Neural progenitor cell (in vitro differentiated cells): Measurements from ENCODE around the gene HERC2. TPM values are rescaled to one million over a fixed set of nuclear protein-coding genes. Genes with fewer than 3 reads are reported as not detected.

Experiments
- DNase-seq: peaks from one replicate; pipeline ENCODE4 v3.0.0-alpha.2; 2016; ENCODE audit warnings: low spot score
- H2AFZ ChIP-seq: fragments of 200-600 bp; sonication (generic); replicated peaks from 2 replicates; pipeline ENCODE4 v1.6.1; 2016; ENCODE audit warnings: antibody characterized with exemption
- H3F3A ChIP-seq: fragments of 200-600 bp; sonication (generic); 2 replicates; pipeline ENCODE4 v1.6.1; 2016; ENCODE audit warnings: antibody characterized with exemption, low read depth
- H3K27ac ChIP-seq: fragments of 200-600 bp; sonication (generic); 2 replicates; pipeline ENCODE4 v1.5.1; 2016; ENCODE audit warnings: mild to moderate bottlenecking
- H3K27me3 ChIP-seq: fragments of 200-600 bp; sonication (generic); 2 replicates; pipeline ENCODE4 v1.6.1; 2016; ENCODE audit warnings: mild to moderate bottlenecking, moderate library complexity
- H3K36me3 ChIP-seq: fragments of 200-600 bp; sonication (generic); 2 replicates; pipeline ENCODE4 v1.5.1; 2016
- H3K4me1 ChIP-seq: fragments of 200-600 bp; sonication (generic); 2 replicates; pipeline ENCODE4 v1.6.1; 2016; ENCODE audit warnings: mixed run types
- H3K4me2 ChIP-seq: fragments of 200-600 bp; sonication (generic); 2 replicates; pipeline ENCODE4 v1.6.1; 2016
- H3K4me3 ChIP-seq: fragments of 200-600 bp; sonication (generic); 2 replicates; pipeline ENCODE4 v1.5.1; 2016
- H3K79me2 ChIP-seq: fragments of 200-600 bp; sonication (generic); 2 replicates; pipeline ENCODE4 v1.6.1; 2016; ENCODE audit warnings: low read depth
- H3K9ac ChIP-seq: fragments of 200-600 bp; sonication (generic); 2 replicates; pipeline ENCODE4 v1.6.1; 2016
- H3K9me3 ChIP-seq: fragments of 200-600 bp; sonication (generic); 2 replicates; pipeline ENCODE4 v1.5.1; 2016; ENCODE audit warnings: low read depth
- H4K20me1 ChIP-seq: fragments of 200-600 bp; sonication (generic); 2 replicates; pipeline ENCODE4 v1.6.1; 2016; ENCODE audit warnings: low read depth
- H3K27ac Mint-ChIP-seq: 3 replicates; pipeline ENCODE4 v1.8.0; 2021; ENCODE audit warnings: mixed read lengths
- H3K27me3 Mint-ChIP-seq: 2 replicates; pipeline ENCODE4 v1.8.0; 2022; ENCODE audit warnings: low read depth, mild to moderate bottlenecking, inconsistent platforms, moderate library complexity, mixed read lengths; ENCODE audit not compliant: insufficient read depth
- H3K36me3 Mint-ChIP-seq: 3 replicates; pipeline ENCODE4 v1.8.0; 2021; ENCODE audit warnings: mixed read lengths
- H3K4me1 Mint-ChIP-seq: 3 replicates; pipeline ENCODE4 v1.8.0; 2021; ENCODE audit warnings: mixed read lengths
- H3K4me3 Mint-ChIP-seq: 3 replicates; pipeline ENCODE4 v1.8.0; 2021; ENCODE audit warnings: mild to moderate bottlenecking, moderate library complexity, mixed read lengths
- H3K9me3 Mint-ChIP-seq: 3 replicates; pipeline ENCODE4 v1.8.0; 2020; ENCODE audit warnings: mixed read lengths
- CTCF ChIP-seq: fragments of 200-600 bp; sonication (generic); IDR thresholded peaks from 2 replicates; pipeline ENCODE4 v1.5.1; 2017; ENCODE audit warnings: antibody characterized with exemption, mild to moderate bottlenecking
- EZH2 ChIP-seq: fragments of 200-600 bp; sonication (generic); IDR thresholded peaks from 2 replicates; pipeline ENCODE4 v1.6.1; 2017; ENCODE audit warnings: antibody characterized with exemption, mild to moderate bottlenecking, moderate library complexity
- EZH2phosphoT487 ChIP-seq: fragments of 200-600 bp; sonication (generic); IDR thresholded peaks from 2 replicates; pipeline ENCODE4 v1.6.1; 2017; ENCODE audit warnings: antibody characterized with exemption
- total RNA-seq: library from RNA; depleted of rRNA; stranded (reverse); fragments of >200 nt; gene quantifications from 2 replicates; pipeline ENCODE4 v1.2.3, GENCODE V29; 2015; ENCODE audit warnings: low replicate concordance

Gene HERC2
- total RNA-seq, 1 donor from 2014 or later, result 15.3 TPM

- no peaks in the 10 kb centered on the region for H3K79me2 ChIP-seq
- Mint-ChIP-seq H3K27me3 (peaks cover 2% of the 10 kb centered on the region), H3K36me3 (peaks cover 34% of the 10 kb centered on the region), H3K9me3 (no peaks in the 10 kb centered on the region), H3K4me3 (no peak overlapping the region), H3K4me1 (no peaks in the 10 kb centered on the region), H3K27ac (no peak overlapping the region)
- no peak overlapping the region for H3K27ac ChIP-seq
- H3K4me2 ChIP-seq, result no peak overlapping the region
- no peak for DNase-seq
- no peak overlapping the region for H3K4me3 ChIP-seq
- H3K9ac ChIP-seq, result no peak overlapping the region
- peaks cover 8% of the 10 kb centered on the region for H3F3A ChIP-seq
- H2AFZ ChIP-seq, result no peak overlapping the region
- no peaks in the 10 kb centered on the region for H3K9me3 ChIP-seq
- TF ChIP-seq EZH2, result no peak
- no peak for TF ChIP-seq EZH2phosphoT487
- no peak for TF ChIP-seq CTCF
- no peaks in the 10 kb centered on the region for H3K36me3 ChIP-seq
- no peaks in the 10 kb centered on the region for H3K27me3 ChIP-seq
- H4K20me1 ChIP-seq, result no peaks in the 10 kb centered on the region
- no peaks in the 10 kb centered on the region for H3K4me1 ChIP-seq
Measured at GRCh38 chr15:28127036-28127435, 194.9 kb downstream of the HERC2 start.

- no peak for TF ChIP-seq EZH2
- no peak for TF ChIP-seq EZH2phosphoT487
- TF ChIP-seq CTCF, result peak; percentile 71
- no peak overlapping the region for H3K4me3 Mint-ChIP-seq
- H3K27ac Mint-ChIP-seq, result no peak overlapping the region
- Histone ChIP-seq H3K4me3 (no peak overlapping the region), H3K4me2 (no peak overlapping the region), H3K36me3 (no peaks in the 10 kb centered on the region), H4K20me1 (no peaks in the 10 kb centered on the region), H3K27ac (no peak overlapping the region), H3K79me2 (no peaks in the 10 kb centered on the region), H2AFZ (no peak overlapping the region), H3F3A (peaks cover 8% of the 10 kb centered on the region), H3K9ac (no peak overlapping the region), H3K4me1 (no peaks in the 10 kb centered on the region), H3K27me3 (no peaks in the 10 kb centered on the region), H3K9me3 (no peaks in the 10 kb centered on the region)
- H3K36me3 Mint-ChIP-seq, result peaks cover 36% of the 10 kb centered on the region
- peaks cover 2% of the 10 kb centered on the region for H3K27me3 Mint-ChIP-seq
- no peaks in the 10 kb centered on the region for H3K4me1 Mint-ChIP-seq
- peak; percentile 78 for DNase-seq
- no peaks in the 10 kb centered on the region for H3K9me3 Mint-ChIP-seq
Measured at GRCh38 chr15:28125673-28126651, 196.0 kb downstream of the HERC2 start.

- Histone ChIP-seq H3F3A (peaks cover 8% of the 10 kb centered on the region), H3K36me3 (no peaks in the 10 kb centered on the region)
Measured at GRCh38 chr15:28124841-28125240, 197.1 kb downstream of the HERC2 start.

More at GRCh38 chr15:28124841-28125240, 197.1 kb downstream of the HERC2 start:
- Mint-ChIP-seq H3K27ac (no peak overlapping the region), H3K4me3 (no peak overlapping the region), H3K36me3 (peaks cover 41% of the 10 kb centered on the region), H3K4me1 (no peaks in the 10 kb centered on the region), H3K9me3 (no peaks in the 10 kb centered on the region), H3K27me3 (peaks cover 2% of the 10 kb centered on the region)
- Histone ChIP-seq H3K27ac (no peak overlapping the region), H3K27me3 (no peaks in the 10 kb centered on the region), H3K79me2 (no peaks in the 10 kb centered on the region), H4K20me1 (no peaks in the 10 kb centered on the region), H3K4me3 (no peak overlapping the region), H3K4me2 (no peak overlapping the region), H3K9me3 (no peaks in the 10 kb centered on the region), H3K4me1 (no peaks in the 10 kb centered on the region), H2AFZ (no peak overlapping the region), H3K9ac (no peak overlapping the region)
- no peak for DNase-seq
- no peak for TF ChIP-seq EZH2phosphoT487
